ENCODE results near the gene SETDB2. TPM values are rescaled to one million over a fixed set of nuclear protein-coding genes. Genes with fewer than 3 reads are reported as not detected.

The SETDB2 gene
- total and polyA plus RNA-seq, 2 of the 13 experiments (the other 11 are each of a cell fraction or from before 2014, with no cell fraction given) = 8.1 to 8.7 TPM

- TF ChIP-seq ISX (CRISPR knock-in tag; conservative IDR thresholded peaks at IDR 0.05) = no peak
- no peak for TF ChIP-seq ZNF24 (IDR thresholded peaks at IDR 0.05)
- TF ChIP-seq ZNF138 (CRISPR knock-in tag; IDR thresholded peaks at IDR 0.05; ENCODE audit: low read depth) = no peak
- TF ChIP-seq RNF219 (CRISPR knock-in tag; IDR thresholded peaks at IDR 0.05) = no peak
- no peak for TF ChIP-seq ZNF317 (CRISPR knock-in tag; IDR thresholded peaks at IDR 0.05)
- TF ChIP-seq ARID3A (IDR thresholded peaks at IDR 0.05; ENCODE audit: low read depth, low read length) = no peak
- TF ChIP-seq ZBTB7B (CRISPR knock-in tag; IDR thresholded peaks at IDR 0.05) = no peak
- TF ChIP-seq HOXA5 (CRISPR knock-in tag; IDR thresholded peaks at IDR 0.05) = no peak
- TF ChIP-seq BRCA1 (CRISPR knock-in tag; IDR thresholded peaks at IDR 0.05) = no peak
- no peak for TF ChIP-seq CBFB (CRISPR knock-in tag; IDR thresholded peaks at IDR 0.05)
- TF ChIP-seq MAFK (conservative IDR thresholded peaks at IDR 0.05 in 1 of 2, IDR thresholded peaks at IDR 0.05 in 1 of 2; ENCODE audit: low read length in 2 of 2) = no peak
- no peak for TF ChIP-seq ZNF605 (CRISPR knock-in tag; IDR thresholded peaks at IDR 0.05)
- no peak for TF ChIP-seq EZH2 (conservative IDR thresholded peaks at IDR 0.05; ENCODE audit: low read depth, low read length)
- TF ChIP-seq CAMTA2 (CRISPR knock-in tag; IDR thresholded peaks at IDR 0.05; ENCODE audit: borderline replicate concordance) = no peak
- no peak for TF ChIP-seq GLI4 (CRISPR knock-in tag; IDR thresholded peaks at IDR 0.05; ENCODE audit: borderline replicate concordance)
- TF ChIP-seq MTERF4 (CRISPR knock-in tag; IDR thresholded peaks at IDR 0.05) = no peak
- no peak for TF ChIP-seq ZNF607 (CRISPR knock-in tag; IDR thresholded peaks at IDR 0.05; ENCODE audit: borderline replicate concordance)
- no peak for TF ChIP-seq ZNF646 (CRISPR knock-in tag; IDR thresholded peaks at IDR 0.05)
Observed at GRCh38 chr13:49466292-49466838, 22.3 kb downstream of the SETDB2 start (continued).
